SIG-M5 treated with dmso at 0.1 percent for 504 hours (cell line): ENCODE results near the gene ESR1.
A peak's percentile ranks its signal among the peaks of the same experiment; 100 is the strongest.

ENCODE experiments used
- DNase-seq: peaks from one replicate; lab custom pipeline; 2025; ENCODE audit not compliant: unreplicated experiment; lab: John Stamatoyannopoulos, UW

Gene ESR1

GRCh38 chr6:152089992-152090391 is 282.5 kb downstream of the ESR1 start:
- DNase-seq: no peak

DNA sequence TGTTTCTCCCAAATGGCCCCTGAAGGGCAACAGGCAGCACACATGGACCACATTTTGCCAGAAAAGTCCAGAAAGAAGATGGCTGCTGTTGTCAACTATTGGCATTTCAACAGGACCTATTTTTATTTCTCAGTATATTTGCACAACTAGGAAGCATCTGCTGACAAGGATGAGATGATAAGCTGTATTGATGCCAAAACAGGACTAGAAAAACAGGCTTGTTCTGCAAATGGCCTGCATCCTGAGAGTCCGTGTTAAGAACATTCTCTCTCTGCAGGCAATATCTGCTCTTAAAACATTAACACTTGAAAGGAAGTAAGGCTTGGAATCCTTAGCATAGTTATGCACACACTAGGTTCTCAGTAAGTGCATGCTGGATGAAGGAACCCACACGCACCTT is 283.7 kb downstream of the ESR1 start:
- DNase-seq: no peak

GRCh38 chr6:152091851-152092341 is 284.4 kb downstream of the ESR1 start:
- DNase-seq: no peak

DNA sequence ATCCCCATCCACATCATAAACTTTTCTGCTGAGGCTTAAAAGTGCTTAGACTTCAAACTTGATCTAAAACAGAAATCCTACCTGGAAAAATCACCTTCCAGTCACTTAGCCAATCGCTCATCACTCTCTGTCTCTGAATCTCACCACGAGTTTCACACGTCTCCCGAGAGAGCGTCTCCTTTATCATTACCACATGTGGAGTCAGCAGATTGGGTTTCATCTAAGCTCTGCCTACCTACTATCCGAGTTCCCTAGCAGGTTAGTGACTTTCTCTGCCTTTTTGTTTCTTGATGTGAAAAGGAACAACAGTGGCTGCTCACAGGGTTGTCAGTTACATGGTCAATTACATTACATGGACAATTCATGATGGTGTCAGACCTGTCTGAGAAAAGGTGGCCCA is 286.2 kb downstream of the ESR1 start:
- DNase-seq: no peak

GRCh38 chr6:152094276-152094675 is 286.8 kb downstream of the ESR1 start:
- DNase-seq: no peak

DNA sequence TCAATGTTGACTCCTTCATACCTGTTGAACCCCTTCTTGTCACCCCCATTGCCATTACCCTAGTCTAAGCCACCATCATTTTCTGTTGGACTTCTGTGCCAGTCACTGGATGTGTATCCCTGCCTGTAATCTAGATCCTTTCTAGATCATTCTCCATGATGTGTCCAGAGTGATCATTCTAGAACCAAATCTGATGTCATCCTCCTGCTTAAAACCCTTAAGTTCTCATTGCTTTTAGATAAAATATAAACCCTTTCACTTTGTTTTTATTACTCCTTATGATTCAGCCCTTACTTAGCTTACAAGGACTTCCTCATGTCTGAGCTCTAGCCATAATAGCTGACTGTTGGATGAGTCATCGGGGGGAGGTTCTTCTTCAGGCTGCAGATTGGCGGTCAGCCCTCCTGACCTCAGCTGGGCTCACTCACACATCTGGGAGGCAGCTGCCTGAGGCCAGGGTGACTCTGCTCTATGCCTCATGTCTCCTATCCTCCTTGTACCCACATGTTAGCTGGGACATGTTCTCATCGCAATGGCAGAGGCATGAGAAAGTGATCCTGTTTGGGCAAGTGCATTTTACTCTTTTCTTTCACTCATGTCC is 287.6 kb downstream of the ESR1 start:
- DNase-seq: peak; percentile 67

DNA sequence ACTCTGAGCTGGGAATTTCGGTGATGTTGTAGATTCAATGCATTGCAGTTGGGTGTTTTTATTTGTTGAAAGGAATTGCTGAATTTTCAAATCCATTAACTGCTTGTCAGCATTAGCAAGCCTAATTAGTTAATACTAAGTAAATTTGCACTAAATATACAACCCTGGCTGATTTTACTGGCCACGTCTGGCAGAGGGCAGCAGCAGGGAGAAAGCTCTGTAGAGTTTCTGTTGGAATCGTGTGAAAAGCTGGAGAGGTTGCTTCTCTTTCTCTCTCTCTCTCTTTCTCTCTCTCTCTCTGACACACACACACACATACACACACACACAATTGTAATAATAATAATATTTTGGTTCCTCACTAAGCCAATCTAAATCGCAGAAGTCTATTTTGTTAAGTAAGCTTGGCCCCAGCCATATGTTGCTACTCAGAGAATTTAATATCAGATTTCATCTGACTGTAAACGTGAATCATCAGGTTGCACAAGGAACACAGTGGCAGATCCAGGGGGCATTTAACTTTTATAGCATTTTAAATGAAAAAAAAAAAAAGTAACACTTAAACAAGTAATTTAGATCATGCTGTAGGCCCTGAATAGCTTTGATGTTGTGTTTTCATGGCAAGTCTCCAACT is 289.5 kb downstream of the ESR1 start:
- no peak for DNase-seq

- no peak for DNase-seq
These were observed 291.2 kb downstream of the ESR1 start for GRCh38 chr6:152098683-152099082.

- no peak for DNase-seq
These were observed 292.1 kb downstream of the ESR1 start for GRCh38 chr6:152099446-152100182.

DNA sequence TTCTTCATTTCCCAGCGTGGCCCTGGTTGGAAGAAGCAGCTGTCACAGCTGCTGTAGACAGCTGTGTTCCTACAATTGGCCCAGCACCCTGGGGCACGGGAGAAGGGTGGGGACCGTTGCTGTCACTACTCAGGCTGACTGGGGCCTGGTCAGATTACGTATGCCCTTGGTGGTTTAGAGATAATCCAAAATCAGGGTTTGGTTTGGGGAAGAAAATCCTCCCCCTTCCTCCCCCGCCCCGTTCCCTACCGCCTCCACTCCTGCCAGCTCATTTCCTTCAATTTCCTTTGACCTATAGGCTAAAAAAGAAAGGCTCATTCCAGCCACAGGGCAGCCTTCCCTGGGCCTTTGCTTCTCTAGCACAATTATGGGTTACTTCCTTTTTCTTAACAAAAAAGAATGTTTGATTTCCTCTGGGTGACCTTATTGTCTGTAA is 292.7 kb downstream of the ESR1 start:
- DNase-seq: no peak

- DNase-seq: no peak
These were observed 300.5 kb downstream of the ESR1 start for GRCh38 chr6:152107973-152108372.

DNA sequence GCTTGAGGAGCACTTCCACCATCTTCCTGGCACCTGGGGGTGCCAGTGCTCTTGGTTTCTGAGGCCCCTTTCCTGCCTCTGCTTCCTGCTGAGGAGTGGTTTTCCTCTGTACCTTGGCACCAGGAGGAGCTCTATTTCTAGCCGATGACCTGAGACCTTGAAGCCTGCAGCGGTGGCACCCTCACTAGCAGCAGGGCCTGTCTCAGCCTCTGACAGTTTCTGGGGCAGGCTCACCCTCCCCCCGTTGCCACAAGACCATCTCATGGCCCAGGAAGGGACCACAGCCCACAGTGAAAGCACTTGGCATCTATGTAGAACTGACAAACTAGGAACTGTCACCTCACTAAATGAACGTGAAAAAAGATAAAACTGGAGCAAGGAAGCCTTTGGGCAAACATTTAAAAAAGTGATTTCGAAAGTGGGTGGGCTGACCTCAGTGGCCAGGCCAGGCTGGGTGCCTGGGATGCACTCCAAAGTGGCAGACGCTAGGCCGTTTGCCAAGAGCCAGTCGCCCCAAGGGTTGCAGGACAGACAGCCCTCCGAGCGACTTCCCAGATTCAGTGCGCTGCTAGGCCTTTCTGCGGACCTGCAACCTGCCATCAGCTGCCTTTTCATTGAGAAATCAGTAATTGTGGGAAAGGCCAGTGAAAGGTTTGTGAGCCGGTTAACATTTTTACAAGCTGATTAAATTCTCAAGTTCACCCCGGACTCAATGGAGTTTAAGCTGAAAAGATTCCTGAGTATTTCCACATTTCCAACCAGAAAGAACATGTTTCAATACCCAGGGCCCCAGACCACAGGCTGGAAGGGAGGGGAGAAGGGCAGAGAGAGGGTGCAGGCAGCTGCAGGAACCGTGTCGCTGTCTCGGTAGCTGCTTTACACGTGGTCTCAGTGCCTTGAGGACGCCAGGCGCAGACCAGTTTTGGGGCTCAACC is 303.7 kb downstream of the ESR1 start:
- DNase-seq: no peak

GRCh38 chr6:152112491-152113261 is 305.2 kb downstream of the ESR1 start:
- DNase-seq: no peak

- no peak for DNase-seq
These were observed 310.0 kb downstream of the ESR1 start for GRCh38 chr6:152117156-152118133.

- no peak for DNase-seq
These were observed 310.7 kb downstream of the ESR1 start for GRCh38 chr6:152118224-152118623.

GRCh38 chr6:152118678-152119077 is 311.2 kb downstream of the ESR1 start:
- no peak for DNase-seq

DNA sequence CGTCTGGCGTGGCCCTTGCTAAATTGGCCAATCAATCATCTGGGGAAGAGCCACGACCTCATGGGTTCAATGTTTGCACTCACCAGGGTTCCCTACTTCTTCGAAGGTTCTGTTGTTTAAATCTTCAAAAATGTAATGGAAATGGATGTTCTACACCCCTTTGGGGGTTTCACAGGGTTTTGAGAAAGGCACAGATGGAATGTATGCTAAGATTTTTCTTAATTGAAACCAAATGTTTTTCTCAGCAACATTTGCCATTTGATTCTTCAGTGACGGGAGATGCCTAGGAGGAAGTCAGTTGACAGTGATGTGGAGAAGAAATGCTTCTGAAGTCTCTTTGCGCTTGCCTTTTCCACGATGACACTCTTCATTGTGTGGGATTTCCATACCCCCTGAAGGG is 312.3 kb downstream of the ESR1 start:
- no peak for DNase-seq

DNA sequence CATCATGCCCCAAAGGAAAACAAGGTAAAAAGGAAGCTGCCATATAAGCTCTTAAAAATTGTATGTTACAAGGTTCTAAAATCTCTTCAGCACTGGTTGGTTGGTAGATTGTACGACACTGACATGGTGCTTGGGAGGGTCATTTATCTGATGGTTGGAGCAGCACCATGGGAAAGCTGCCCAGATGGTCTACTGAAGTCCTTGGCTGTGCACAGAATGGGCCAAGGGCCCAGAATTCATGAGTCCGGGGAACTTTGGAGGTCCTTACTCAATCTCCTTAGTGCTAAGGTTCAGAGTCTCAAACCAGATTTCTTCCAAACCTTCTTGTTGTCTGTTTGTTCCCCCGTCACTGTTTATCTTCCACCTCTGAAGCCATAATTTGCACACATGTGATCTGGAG is 314.4 kb downstream of the ESR1 start:
- DNase-seq: no peak

DNA sequence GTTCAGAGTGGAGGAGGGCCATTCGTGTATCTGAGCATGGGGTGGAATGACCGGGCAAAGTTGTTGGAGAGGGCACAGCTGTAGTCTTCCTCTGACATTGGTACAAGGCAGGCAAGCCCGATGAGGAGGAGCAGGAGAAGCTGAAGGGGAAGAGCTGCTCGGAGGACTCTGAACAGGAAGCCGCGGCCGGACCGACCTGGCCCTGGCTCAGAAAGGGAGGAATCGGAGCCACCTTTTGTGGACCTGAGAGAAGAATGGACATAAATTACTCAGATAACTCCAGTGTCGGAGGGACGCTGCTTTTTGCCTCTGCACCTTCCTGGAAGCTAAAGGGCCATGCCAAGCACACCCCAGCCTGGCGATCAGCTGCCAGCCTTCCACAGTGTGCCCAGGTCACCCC is 315.0 kb downstream of the ESR1 start:
- no peak for DNase-seq
